Sigmoid colon (tissue), 7 donors: ENCODE results near the gene GCNA. TPM values are rescaled to one million over a fixed set of nuclear protein-coding genes. Genes with fewer than 3 reads are reported as not detected.

ENCODE experiments used
- DNase-seq: peaks from one replicate; pipeline ENCODE4 v3.0.0-alpha.2; 2019
- H3K27ac ChIP-seq, 4 donors: fragments of 200-600 bp; sonication (generic); one replicate each; pipeline ENCODE4 v1.5.1; 2016 to 2019; ENCODE audit warnings: mild to moderate bottlenecking in 1 of 4
- H3K27me3 ChIP-seq, 3 donors: fragments of 200-600 bp; sonication (generic); one replicate each; pipeline ENCODE4 v1.5.1; 2019; ENCODE audit warnings: mild to moderate bottlenecking in 1 of 3
- H3K36me3 ChIP-seq, 4 donors: fragments of 200-600 bp; sonication (generic); one replicate each; pipeline ENCODE4 v1.5.1; 2016 to 2019
- H3K4me1 ChIP-seq, 4 donors: fragments of 200-600 bp; sonication (generic); one replicate each; pipeline ENCODE4 v1.5.1; 2017 to 2019
- H3K4me3 ChIP-seq, 4 donors: fragments of 200-600 bp; sonication (generic); one replicate each; pipeline ENCODE4 v1.5.1; 2017 to 2019; ENCODE audit warnings: mild to moderate bottlenecking in 2 of 4, moderate library complexity in 1 of 4
- H3K9me3 ChIP-seq, 4 donors: fragments of 200-600 bp in 3 of 4; sonication (generic) in 3 of 4; one replicate each; pipeline versions ENCODE4 v1.5.1 to v1.6.1; 2013 to 2019
- CTCF ChIP-seq, 4 experiments: fragments of 450-650 bp in 3 of 4; fragments of 200-600 bp in 1 of 4; IDR thresholded peaks; one replicate each; pipeline ENCODE4 v1.5.1; 2016 to 2019; ENCODE audit warnings: antibody characterized with exemption in 4 of 4, mild to moderate bottlenecking in 3 of 4, moderate library complexity in 2 of 4
- EP300 ChIP-seq, 4 donors: sonication (generic); formaldehyde crosslinking; IDR thresholded peaks; one replicate each; pipeline ENCODE4 v1.6.1; 2017; ENCODE audit warnings: antibody characterized with exemption in 4 of 4
- POLR2A ChIP-seq, 2 donors: fragments of 450-650 bp; IDR thresholded peaks; one replicate each; pipeline ENCODE4 v1.6.1; 2016; ENCODE audit warnings: antibody characterized with exemption in 2 of 2, mild to moderate bottlenecking in 2 of 2, moderate library complexity in 2 of 2
- POLR2AphosphoS5 ChIP-seq, 4 donors: sonication (generic); formaldehyde crosslinking; IDR thresholded peaks; one replicate each; pipeline ENCODE4 v1.6.1; 2017; ENCODE audit warnings: antibody characterized with exemption in 4 of 4
- WGBS, 2 donors: extraction: QIAGEN DNeasy Blood & Tissue Kit; methylation state at CpG; one replicate each; pipeline ENCODE4 v1.1.7; 2013; 5-methylcytosine and 5-hydroxymethylcytosine counted together
- intact Hi-C: fragments of 100-400 bp; cut with DNase I; formaldehyde crosslinking; loops from one replicate; pipeline ENCODE4 v1.15.1; 2023
- polyA plus RNA-seq, 3 donors: library from polyadenylated mRNA; stranded (reverse); fragments of 200-250 nt; gene quantifications; one replicate each; pipeline ENCODE4 v1.2.3, GENCODE V29; 2013
- total RNA-seq, 4 donors: library from RNA; depleted of rRNA; stranded (reverse); fragments of >200 nt; gene quantifications; one replicate each; pipeline ENCODE4 v1.1.0, GENCODE V29; 2016
- donor health status: healthy with polysubstance abuse.
- donor health status: Bipolar disorder and iron deficiency.
- donor health status: healthy.

GCNA gene
- total RNA-seq (1 to 10 TPM; 1.4 to 5.0 (median 3.9) TPM), polyA plus RNA-seq (1 to 10 TPM in 1 of 3 donors, under 1 TPM in 2; 0.60 to 1.5 (median 0.69) TPM)

GRCh38 chrX:71578253-71579135 lies at the start of gene GCNA:
Gene GCNA (plus strand): TSS chrX:71578437. CDS start chrX:71580822, 2,385 bp downstream.
- Histone ChIP-seq H3K9me3 (no peaks in the 10 kb centered on the region), H3K27me3 (no peaks in the 10 kb centered on the region), H3K4me1 (no peaks in the 10 kb centered on the region), H3K27ac (no peak within 1 kb of the TSS), H3K4me3 (no peak within 1 kb of the TSS), H3K36me3 (peaks cover 0 to 26% (median 3%) of the 10 kb centered on the region in 4 donors)
- intact Hi-C loops: no loop called here
- WGBS, 2 donors: 97 to 98% methylated on average over 48 of the region's 48 CpGs
- DNase-seq: no peak
- TF ChIP-seq POLR2A (IDR thresholded peaks at IDR 0.05) (no peak), EP300 (IDR thresholded peaks at IDR 0.05) (no peak), POLR2AphosphoS5 (IDR thresholded peaks at IDR 0.05) (no peak), CTCF (IDR thresholded peaks at IDR 0.05) (no peak)

GRCh38 chrX:71532078-71532752 lies 46.0 kb upstream of the GCNA start:
- TF ChIP-seq POLR2A (IDR thresholded peaks at IDR 0.05): no peak
- peak; percentile 10 to 60 (median 46) for TF ChIP-seq POLR2AphosphoS5 (IDR thresholded peaks at IDR 0.05)
- no peak for TF ChIP-seq CTCF (IDR thresholded peaks at IDR 0.05)
- peaks cover 0 to 4% (median 1%) of the 10 kb centered on the region in 4 donors for H3K4me1 ChIP-seq
- 0 to 1% methylated on average over 25 of the region's 25 CpGs for WGBS, 2 donors
- H3K4me3 ChIP-seq: peak overlapping the region; percentile 61 to 73 (median 66)
- H3K27me3 ChIP-seq: no peaks in the 10 kb centered on the region
- no peaks in the 10 kb centered on the region for H3K9me3 ChIP-seq
- intact Hi-C loops: loop anchor here (5.0 to 10.0 kb wide), 2 partner anchors 40 to 167 kb away; partner anchors contain the start of gene TAF1
- no peaks in the 10 kb centered on the region for H3K36me3 ChIP-seq
- DNase-seq: no peak
- peak overlapping the region; percentile 85 to 91 (median 88) for H3K27ac ChIP-seq

GRCh38 chrX:71532753-71533425 lies 45.3 kb upstream of the GCNA start, which contains the start of gene OGT:
Gene OGT (plus strand): TSS chrX:71533104. CDS start chrX:71533300, 196 bp downstream.
- Histone ChIP-seq H3K4me1 (peaks cover 0 to 9% (median 4%) of the 10 kb centered on the region in 4 donors), H3K27me3 (no peaks in the 10 kb centered on the region), H3K36me3 (peaks cover 0 to 3% (median 0%) of the 10 kb centered on the region in 4 donors), H3K4me3 (peak within 1 kb of the TSS; percentile 61 to 73 (median 66)), H3K9me3 (no peaks in the 10 kb centered on the region), H3K27ac (peak within 1 kb of the TSS; percentile 85 to 91 (median 88))
- 0 to 1% methylated on average over 47 of the region's 47 CpGs for WGBS, 2 donors
- DNase-seq: peak; percentile 98
- peak; percentile 29 to 32 for TF ChIP-seq POLR2A (IDR thresholded peaks at IDR 0.05)
- TF ChIP-seq POLR2AphosphoS5 (IDR thresholded peaks at IDR 0.05): peak; percentile 57 to 86 (median 84)
- TF ChIP-seq CTCF (IDR thresholded peaks at IDR 0.05): no peak
- intact Hi-C loops: loop anchor here (5.0 to 10.0 kb wide), 2 partner anchors 41 to 168 kb away; partner anchors contain the start of gene TAF1

GRCh38 chrX:71533516-71533850 lies 44.8 kb upstream of the GCNA start:
- H3K9me3 ChIP-seq: no peaks in the 10 kb centered on the region
- DNase-seq: no peak
- peaks cover 0 to 5% (median 0%) of the 10 kb centered on the region in 4 donors for H3K36me3 ChIP-seq
- WGBS, 2 donors: 0% methylated on average over 12 of the region's 12 CpGs
- peak overlapping the region; percentile 85 to 91 (median 88) for H3K27ac ChIP-seq
- peak overlapping the region; percentile 61 to 73 (median 66) for H3K4me3 ChIP-seq
- TF ChIP-seq EP300 (IDR thresholded peaks at IDR 0.05) (no peak), POLR2AphosphoS5 (IDR thresholded peaks at IDR 0.05) (no peak), POLR2A (IDR thresholded peaks at IDR 0.05) (no peak), CTCF (IDR thresholded peaks at IDR 0.05) (no peak)
- intact Hi-C loops: loop anchor here (5.0 to 10.0 kb wide), 2 partner anchors 41 to 169 kb away; partner anchors contain the start of gene TAF1
- no peaks in the 10 kb centered on the region for H3K27me3 ChIP-seq
- H3K4me1 ChIP-seq: peaks cover 0 to 15% (median 6%) of the 10 kb centered on the region in 4 donors
